Mesenchymal stem cell (in vitro differentiated cells and primary cell): Measurements from ENCODE around the gene NPIPA1.

ENCODE experiments used
- DNase-seq: peaks from one replicate; pipeline ENCODE4 v3.0.0-alpha.2; 2013
- H2AFZ ChIP-seq: one replicate; pipeline ENCODE4 v1.6.1; 2013; ENCODE audit warnings: low read depth, mild to moderate bottlenecking, control low read depth, inconsistent platforms, low read length, moderate library complexity
- H2AK5ac ChIP-seq: 2 replicates; pipeline ENCODE4 v1.6.1; 2013; ENCODE audit warnings: low read length, moderate library complexity, mild to moderate bottlenecking, inconsistent platforms; ENCODE audit not compliant: severe bottlenecking
- H2BK120ac ChIP-seq: one replicate; pipeline ENCODE4 v1.6.1; 2013; ENCODE audit warnings: low read depth, mild to moderate bottlenecking, inconsistent platforms, low read length, moderate library complexity
- H2BK12ac ChIP-seq, 2 experiments: one replicate each; pipeline ENCODE4 v1.6.1; 2013; ENCODE audit warnings: inconsistent platforms in 2 of 2, low read length in 2 of 2, mild to moderate bottlenecking in 2 of 2, moderate library complexity in 2 of 2, control low read depth in 1 of 2
- H2BK15ac ChIP-seq: one replicate; pipeline ENCODE4 v1.6.1; 2013; ENCODE audit warnings: mild to moderate bottlenecking, low read depth, inconsistent platforms; ENCODE audit not compliant: poor library complexity, severe bottlenecking
- H2BK5ac ChIP-seq: 2 replicates; pipeline ENCODE4 v1.6.1; 2013; ENCODE audit warnings: low read depth, mild to moderate bottlenecking, low read length, control low read depth, inconsistent platforms; ENCODE audit not compliant: poor library complexity, severe bottlenecking
- H3K14ac ChIP-seq, 2 experiments: one replicate each; pipeline ENCODE4 v1.6.1; 2013; ENCODE audit warnings: inconsistent platforms in 2 of 2, low read length in 2 of 2, control low read depth in 1 of 2, mild to moderate bottlenecking in 1 of 2, moderate library complexity in 1 of 2
- H3K18ac ChIP-seq, 2 experiments: one replicate each; pipeline ENCODE4 v1.6.1; 2013; ENCODE audit warnings: inconsistent platforms in 2 of 2, low read length in 2 of 2, control low read depth in 1 of 2, low read depth in 1 of 2, mild to moderate bottlenecking in 1 of 2
- H3K23ac ChIP-seq, 2 experiments: one replicate each; pipeline ENCODE4 v1.6.1; 2013; ENCODE audit warnings: inconsistent platforms in 2 of 2, low read length in 2 of 2, mild to moderate bottlenecking in 2 of 2, moderate library complexity in 2 of 2, control low read depth in 1 of 2
- H3K27ac ChIP-seq: 2 replicates; pipeline ENCODE4 v1.5.1; 2013; ENCODE audit warnings: mild to moderate bottlenecking, moderate library complexity, low read length, control low read depth, inconsistent platforms; ENCODE audit not compliant: poor library complexity, severe bottlenecking
- H3K27me3 ChIP-seq, 2 experiments: 2 replicates each; pipeline versions ENCODE4 v1.6.1 to v1.7.0; 2013; ENCODE audit warnings: low read length in 2 of 2, mild to moderate bottlenecking in 2 of 2, moderate library complexity in 2 of 2, control low read depth in 1 of 2, inconsistent platforms in 1 of 2; ENCODE audit not compliant: control insufficient read depth in 1 of 2, insufficient read depth in 1 of 2
- H3K36me3 ChIP-seq, 2 experiments: 2 replicates each; pipeline versions ENCODE4 v1.6.1 to v1.7.0; 2013; ENCODE audit warnings: low read length in 2 of 2, control low read depth in 1 of 2, inconsistent platforms in 1 of 2, low read depth in 1 of 2, mild to moderate bottlenecking in 1 of 2; ENCODE audit not compliant: insufficient read depth in 2 of 2, control insufficient read depth in 1 of 2
- H3K4ac ChIP-seq, 2 experiments: one replicate each; pipeline ENCODE4 v1.6.1; 2013; ENCODE audit warnings: inconsistent platforms in 2 of 2, low read length in 2 of 2, mild to moderate bottlenecking in 2 of 2, moderate library complexity in 2 of 2, control low read depth in 1 of 2, low read depth in 1 of 2
- H3K4me1 ChIP-seq: 2 replicates; pipeline ENCODE4 v1.6.1; 2013; ENCODE audit warnings: low read depth, low read length, control low read depth; ENCODE audit not compliant: control insufficient read depth, insufficient read depth
- H3K4me2 ChIP-seq: 2 replicates; pipeline ENCODE4 v1.6.1; 2013; ENCODE audit warnings: low read length, mild to moderate bottlenecking, inconsistent platforms; ENCODE audit not compliant: poor library complexity, severe bottlenecking
- H3K4me3 ChIP-seq, 2 experiments: 2 replicates each; pipeline versions ENCODE4 v1.5.1 to v1.7.0; 2013; ENCODE audit warnings: low read length in 2 of 2, mild to moderate bottlenecking in 2 of 2, control low read depth in 1 of 2, low read depth in 1 of 2; ENCODE audit not compliant: insufficient read depth in 1 of 2
- H3K79me1 ChIP-seq: replicated peaks from 2 replicates; pipeline ENCODE4 v1.6.1; 2013; ENCODE audit warnings: mild to moderate bottlenecking, control low read depth, low read length, inconsistent platforms; ENCODE audit not compliant: poor library complexity, severe bottlenecking
- H3K9ac ChIP-seq: 2 replicates; pipeline ENCODE4 v1.7.0; 2013; ENCODE audit warnings: mild to moderate bottlenecking, low read length, moderate library complexity
- H3K9me3 ChIP-seq: 2 replicates; pipeline ENCODE4 v1.7.0; 2013; ENCODE audit warnings: mild to moderate bottlenecking, low read length; ENCODE audit not compliant: control insufficient read depth
- H4K8ac ChIP-seq: one replicate; pipeline ENCODE4 v1.6.1; 2013; ENCODE audit warnings: inconsistent platforms, mild to moderate bottlenecking, low read length, moderate library complexity
- H4K91ac ChIP-seq: one replicate; pipeline ENCODE4 v1.6.1; 2013; ENCODE audit warnings: mild to moderate bottlenecking, low read length, inconsistent platforms
- WGBS: methylation state at CpG from one replicate; pipeline ENCODE4 v1.1.7; 2013; ENCODE audit warnings: mixed read lengths; 5-methylcytosine and 5-hydroxymethylcytosine counted together

NPIPA1 gene

GRCh38 chr16:14958970-14959369, 21.7 kb downstream of the NPIPA1 start:
- Histone ChIP-seq H4K91ac (no peak overlapping the region), H2BK15ac (no peak overlapping the region), H2BK5ac (no peak overlapping the region), H3K18ac (no peak overlapping the region), H3K9ac (no peak overlapping the region), H2AK5ac (no peak overlapping the region), H3K4me2 (no peak overlapping the region), H3K14ac (no peak overlapping the region), H2AFZ (no peak overlapping the region), H3K79me1 (no peaks in the 10 kb centered on the region), H3K36me3 (no peaks in the 10 kb centered on the region), H4K8ac (no peak overlapping the region), H2BK120ac (no peak overlapping the region), H3K9me3 (no peaks in the 10 kb centered on the region), H2BK12ac (no peak overlapping the region), H3K27me3 (peaks cover 7 to 9% of the 10 kb centered on the region in 2 experiments), H3K4me1 (no peaks in the 10 kb centered on the region), H3K4me3 (no peak overlapping the region), H3K4ac (no peak overlapping the region), H3K23ac (no peak overlapping the region), H3K27ac (no peak overlapping the region)
- DNase-seq: no peak
- WGBS: 76% methylated on average over 5 of the region's 7 CpGs

GRCh38 chr16:14961405-14962186, 24.4 kb downstream of the NPIPA1 start:
- Histone ChIP-seq H3K4me3 (no peak overlapping the region), H2BK120ac (no peak overlapping the region), H3K4ac (no peak overlapping the region), H3K27me3 (peaks cover 7 to 9% of the 10 kb centered on the region in 2 experiments), H2AK5ac (no peak overlapping the region), H3K79me1 (no peaks in the 10 kb centered on the region), H3K4me2 (no peak overlapping the region), H3K4me1 (no peaks in the 10 kb centered on the region), H3K14ac (no peak overlapping the region), H2BK15ac (no peak overlapping the region), H3K9ac (no peak overlapping the region), H2BK12ac (no peak overlapping the region), H2AFZ (no peak overlapping the region), H4K91ac (no peak overlapping the region), H3K9me3 (no peaks in the 10 kb centered on the region), H4K8ac (no peak overlapping the region), H2BK5ac (no peak overlapping the region), H3K23ac (no peak overlapping the region), H3K36me3 (no peaks in the 10 kb centered on the region), H3K18ac (no peak overlapping the region), H3K27ac (no peak overlapping the region)
- 94% methylated on average over 10 of the region's 11 CpGs for WGBS
- no peak for DNase-seq

- H3K36me3 ChIP-seq: no peaks in the 10 kb centered on the region
- 79% methylated on average over 8 of the region's 8 CpGs for whole genome bisulfite sequencing
These were observed 26.3 kb downstream of the NPIPA1 start for GRCh38 chr16:14963281-14964173.

GRCh38 chr16:14965328-14965727, 28.1 kb downstream of the NPIPA1 start:
- 91% methylated on average over 17 of the region's 17 CpGs for WGBS
- H2AK5ac ChIP-seq: no peak overlapping the region
- no peaks in the 10 kb centered on the region for H3K4me1 ChIP-seq
- peaks cover 4 to 7% of the 10 kb centered on the region in 2 experiments for H3K27me3 ChIP-seq
- H3K4me2 ChIP-seq: no peak overlapping the region
- no peak overlapping the region for H2BK120ac ChIP-seq
- no peak overlapping the region for H3K27ac ChIP-seq
- no peak overlapping the region for H3K23ac ChIP-seq
- H3K36me3 ChIP-seq: no peaks in the 10 kb centered on the region
- H2BK12ac ChIP-seq: no peak overlapping the region
- no peak overlapping the region for H4K91ac ChIP-seq
- DNase-seq: no peak
- H2AFZ ChIP-seq: no peak overlapping the region
- no peaks in the 10 kb centered on the region for H3K9me3 ChIP-seq
- no peaks in the 10 kb centered on the region for H3K79me1 ChIP-seq
- H3K4ac ChIP-seq: no peak overlapping the region
- H3K14ac ChIP-seq: no peak overlapping the region
- no peak overlapping the region for H3K18ac ChIP-seq
- H3K4me3 ChIP-seq: no peak overlapping the region
- no peak overlapping the region for H2BK15ac ChIP-seq
- H4K8ac ChIP-seq: no peak overlapping the region
- H3K9ac ChIP-seq: no peak overlapping the region
- H2BK5ac ChIP-seq: no peak overlapping the region

More at GRCh38 chr16:14963281-14964173, 26.3 kb downstream of the NPIPA1 start:
- H2AFZ ChIP-seq: no peak overlapping the region
- no peak overlapping the region for H3K4me3 ChIP-seq
- H3K23ac ChIP-seq: no peak overlapping the region
- H3K14ac ChIP-seq: no peak overlapping the region
- H3K4ac ChIP-seq: no peak overlapping the region
- H3K79me1 ChIP-seq: no peaks in the 10 kb centered on the region
- no peak overlapping the region for H4K91ac ChIP-seq
- DNase-seq: no peak
- H3K27me3 ChIP-seq: peaks cover 4 to 7% of the 10 kb centered on the region in 2 experiments
- no peak overlapping the region for H2BK120ac ChIP-seq
- no peak overlapping the region for H2BK15ac ChIP-seq
- no peak overlapping the region for H2BK12ac ChIP-seq
- H2BK5ac ChIP-seq: no peak overlapping the region
- no peak overlapping the region for H3K18ac ChIP-seq
- H4K8ac ChIP-seq: no peak overlapping the region
- H3K4me1 ChIP-seq: no peaks in the 10 kb centered on the region
- H3K9me3 ChIP-seq: no peaks in the 10 kb centered on the region
- H3K4me2 ChIP-seq: no peak overlapping the region
- H3K9ac ChIP-seq: no peak overlapping the region
- H3K27ac ChIP-seq: no peak overlapping the region
- H2AK5ac ChIP-seq: no peak overlapping the region
